Colonic mucosa (tissue), 4 donors: ENCODE data around the gene MLLT6. TPM values are rescaled to one million over a fixed set of nuclear protein-coding genes. Genes with fewer than 3 reads are reported as not detected.

Experiments
- DNase-seq: peaks from one replicate; pipeline ENCODE4 v3.0.0-alpha.2; 2020
- H3K27ac ChIP-seq: fragments of 200-600 bp; one replicate; pipeline ENCODE4 v1.8.0; 2021
- H3K27me3 ChIP-seq: fragments of 200-600 bp; one replicate; pipeline ENCODE4 v1.8.0; 2021
- H3K36me3 ChIP-seq: fragments of 200-600 bp; one replicate; pipeline ENCODE4 v1.8.0; 2021
- H3K4me1 ChIP-seq: fragments of 200-600 bp; one replicate; pipeline ENCODE4 v1.8.0; 2021; ENCODE audit warnings: mild to moderate bottlenecking
- H3K4me3 ChIP-seq: fragments of 200-600 bp; one replicate; pipeline ENCODE4 v1.8.0; 2021
- H3K9ac ChIP-seq, 2 donors: one replicate each; pipeline ENCODE4 v1.7.0; 2013; ENCODE audit warnings: control low read depth in 2 of 2, low read depth in 2 of 2, low read length in 2 of 2
- H3K9me3 ChIP-seq: fragments of 200-600 bp; one replicate; pipeline ENCODE4 v1.8.0; 2021
- CTCF ChIP-seq: fragments of 200-600 bp; IDR thresholded peaks from one replicate; pipeline ENCODE4 v1.8.0; 2022; ENCODE audit warnings: antibody characterized with exemption, mild to moderate bottlenecking
- intact Hi-C: fragments of 100-400 bp; cut with DNase I; formaldehyde crosslinking; loops from one replicate; pipeline ENCODE4 v1.14.1; 2022
- total RNA-seq, 2 donors: library from RNA; stranded (reverse); fragmentation: NEBNext Ultra II Directional in 1 of 2; extraction: Animal tissue kit (Norgen Biotek cat#: 25700) in 1 of 2; gene quantifications; one replicate each; pipeline ENCODE4 v1.2.1, GENCODE V29; 2021
- donor health status: healthy.
- donor health status: DM: no; HTN: no; CAD: no.
- donor health status: DM: no; HTN: no; CAD: no.

The MLLT6 gene
- total RNA-seq, 2 donors from 2014 or later, result 74.1 to 109 TPM

DNA sequence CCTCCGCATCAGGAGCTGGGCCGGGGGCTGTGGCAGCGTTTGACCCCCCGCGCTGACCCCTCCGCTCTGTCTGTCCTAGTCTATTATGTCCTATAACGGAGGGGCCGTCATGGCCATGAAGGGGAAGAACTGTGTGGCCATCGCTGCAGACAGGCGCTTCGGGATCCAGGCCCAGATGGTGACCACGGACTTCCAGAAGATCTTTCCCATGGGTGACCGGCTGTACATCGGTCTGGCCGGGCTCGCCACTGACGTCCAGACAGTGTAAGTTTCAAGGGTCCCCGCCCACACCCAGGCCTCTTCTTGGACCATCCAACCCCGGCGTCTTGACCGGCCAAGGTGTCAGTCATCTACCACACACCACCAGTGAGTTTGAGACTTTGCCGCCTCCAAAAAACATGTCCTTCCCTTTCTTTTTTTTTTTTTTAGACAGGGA, 48.0 kb downstream of the MLLT6 start:
- no peaks in the 10 kb centered on the region for H3K9me3 ChIP-seq
- H3K4me3 ChIP-seq, result peak overlapping the region; percentile 80
- peak overlapping the region; percentile 93 to 95 for H3K9ac ChIP-seq
- TF ChIP-seq CTCF, result no peak
- peak overlapping the region; percentile 67 for H3K27ac ChIP-seq
- no peaks in the 10 kb centered on the region for H3K27me3 ChIP-seq
- H3K4me1 ChIP-seq, result peaks cover 15% of the 10 kb centered on the region
- DNase-seq, result peak; percentile 29
- intact Hi-C loops, result no loop called here
- H3K36me3 ChIP-seq, result peaks cover 10% of the 10 kb centered on the region

DNA sequence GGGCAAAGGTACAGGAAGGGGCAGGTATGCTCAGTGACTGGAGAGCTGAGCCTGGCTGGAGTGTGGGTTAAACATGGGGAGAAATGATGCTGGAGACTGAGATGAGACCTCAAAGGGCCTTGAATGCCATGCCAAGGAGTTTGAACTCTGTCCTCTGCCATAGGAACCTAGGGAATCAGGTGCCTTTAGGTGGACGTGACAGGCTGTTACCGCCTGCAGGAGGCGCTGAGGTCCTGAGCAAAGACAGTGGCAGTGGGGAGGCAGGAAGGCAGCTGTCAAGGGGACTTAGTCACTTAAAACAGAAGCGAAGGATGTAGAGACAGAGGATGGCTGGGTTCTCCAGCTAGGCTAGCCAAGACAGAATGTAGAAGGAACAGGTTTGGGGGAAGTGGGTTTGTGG, 56.5 kb downstream of the MLLT6 start:
- H3K36me3 ChIP-seq, result peaks cover under 1% of the 10 kb centered on the region
- no peak overlapping the region for H3K4me3 ChIP-seq
- no peaks in the 10 kb centered on the region for H3K27me3 ChIP-seq
- H3K9ac ChIP-seq, result no peak overlapping the region
- no peak overlapping the region for H3K27ac ChIP-seq
- TF ChIP-seq CTCF, result no peak
- no peaks in the 10 kb centered on the region for H3K4me1 ChIP-seq
- no peaks in the 10 kb centered on the region for H3K9me3 ChIP-seq
- intact Hi-C loops, result no loop called here
- peak; percentile 22 for DNase-seq

GRCh38 chr17:38762231-38762630, 57.2 kb downstream of the MLLT6 start:
- Histone ChIP-seq H3K4me1 (no peaks in the 10 kb centered on the region), H3K27ac (no peak overlapping the region), H3K9ac (no peak overlapping the region), H3K36me3 (no peaks in the 10 kb centered on the region), H3K27me3 (no peaks in the 10 kb centered on the region), H3K9me3 (no peaks in the 10 kb centered on the region), H3K4me3 (no peak overlapping the region)
- no peak for DNase-seq
- TF ChIP-seq CTCF, result no peak
- intact Hi-C loops, result no loop called here

DNA sequence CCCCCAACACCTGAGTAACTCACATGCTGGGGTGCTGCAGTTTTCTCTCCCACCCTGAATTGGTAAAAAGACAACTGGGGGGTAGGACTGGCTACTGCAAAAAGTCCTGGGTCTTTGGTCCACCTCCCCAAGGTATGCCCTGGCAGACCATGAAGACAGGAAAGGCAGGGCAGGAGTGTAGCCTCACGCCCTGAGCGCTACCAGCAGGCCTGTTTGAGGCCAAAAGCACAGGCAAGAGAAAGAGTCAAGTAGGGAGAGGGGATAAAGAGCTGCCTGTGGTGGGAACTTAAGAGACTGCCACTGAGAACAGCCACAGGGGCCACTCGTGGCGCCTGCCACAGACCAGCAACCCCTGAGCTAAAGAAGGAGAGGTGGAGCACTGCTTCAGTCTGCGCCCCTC, 61.3 kb downstream of the MLLT6 start:
- intact Hi-C loops, result no loop called here
- Histone ChIP-seq H3K4me1 (no peaks in the 10 kb centered on the region), H3K9ac (no peak overlapping the region), H3K36me3 (peaks cover 11% of the 10 kb centered on the region), H3K27ac (no peak overlapping the region), H3K4me3 (no peak overlapping the region), H3K27me3 (no peaks in the 10 kb centered on the region), H3K9me3 (no peaks in the 10 kb centered on the region)
- no peak for DNase-seq
- TF ChIP-seq CTCF, result no peak

GRCh38 chr17:38768417-38768816, 63.3 kb downstream of the MLLT6 start:
- TF ChIP-seq CTCF, result no peak
- Histone ChIP-seq H3K27ac (no peak overlapping the region), H3K36me3 (peaks cover 11% of the 10 kb centered on the region), H3K9ac (no peak overlapping the region), H3K9me3 (no peaks in the 10 kb centered on the region), H3K27me3 (no peaks in the 10 kb centered on the region), H3K4me3 (no peak overlapping the region), H3K4me1 (no peaks in the 10 kb centered on the region)
- intact Hi-C loops, result no loop called here
- no peak for DNase-seq

DNA sequence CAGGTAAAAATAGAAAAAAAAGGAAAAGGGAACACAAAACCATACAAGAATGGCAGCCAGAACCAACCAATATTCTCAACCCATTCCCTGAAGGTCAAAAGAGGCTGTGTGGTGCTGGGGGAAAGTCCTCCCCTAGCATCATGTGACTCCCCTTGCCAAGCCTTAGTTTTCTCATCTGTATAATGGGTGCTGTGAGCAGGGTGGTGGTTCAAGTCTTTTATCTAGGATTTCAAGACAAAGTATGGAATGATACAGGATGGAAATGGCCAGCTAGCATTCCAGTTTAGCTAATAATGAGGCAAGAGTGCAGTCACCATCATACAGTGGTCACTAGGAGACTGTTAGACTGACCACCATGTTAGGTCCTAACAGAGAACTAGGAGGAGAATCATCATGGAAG, 68.2 kb downstream of the MLLT6 start:
- no peak overlapping the region for H3K4me3 ChIP-seq
- TF ChIP-seq CTCF, result no peak
- no peaks in the 10 kb centered on the region for H3K9me3 ChIP-seq
- DNase-seq, result no peak
- H3K36me3 ChIP-seq, result peaks cover 14% of the 10 kb centered on the region
- no peaks in the 10 kb centered on the region for H3K4me1 ChIP-seq
- intact Hi-C loops, result no loop called here
- H3K27ac ChIP-seq, result no peak overlapping the region
- no peak overlapping the region for H3K9ac ChIP-seq
- H3K27me3 ChIP-seq, result no peaks in the 10 kb centered on the region
